ENCODE measurements around the gene NFIA. TPM values are rescaled to one million over a fixed set of nuclear protein-coding genes. Genes with fewer than 3 reads are reported as not detected.

Gene NFIA
- total and polyA plus RNA-seq, 9 of the 15 experiments (the other 6 are each of a cell fraction or from before 2014, with no cell fraction given) = 5.3 to 24.9 (median 9.8) TPM

- TF ChIP-seq ZNF280B (CRISPR knock-in tag; IDR thresholded peaks at IDR 0.05) = no peak
- no peak for TF ChIP-seq TCF15 (CRISPR knock-in tag; IDR thresholded peaks at IDR 0.05)
Observed at GRCh38 chr1:61301824-61302657, 219.7 kb downstream of the NFIA start (continued).

- no peak overlapping the region for H3K9ac ChIP-seq (ENCODE audit: insufficient read depth in 1 of 2, low read depth in 2 of 2, low read length in 2 of 2)
- no peaks in the 10 kb centered on the region for H3K9me1 ChIP-seq (ENCODE audit: control insufficient read depth, insufficient read depth, low read length)
- no peak overlapping the region for H2AFZ ChIP-seq (ENCODE audit: low read depth, low read length)
- CTCF ChIA-PET (ENCODE audit: low intra/inter-chr PET ratio) = no interaction called here
- H3K4me2 ChIP-seq (ENCODE audit: insufficient read depth, low read length) = no peak overlapping the region
- no peak for ATAC-seq
- no peak for DNase-seq (ENCODE audit: extremely low read depth in 1 of 4, low spot score in 3 of 4)
- no peaks in the 10 kb centered on the region for H3K27me3 ChIP-seq (ENCODE audit: control insufficient read depth in 2 of 2, insufficient read depth in 2 of 2, low read length in 2 of 2)
- no peak overlapping the region for H3K4me3 ChIP-seq
- intact Hi-C loops (cut with micrococcal nuclease) = no loop called here
- in situ Hi-C loops (cut with MboI) = no loop called here
- no peak overlapping the region for H3K27ac ChIP-seq (ENCODE audit: extremely low read depth, low read depth, low read length)
- POLR2A ChIA-PET = interaction anchor here (2.1 kb wide), 1 partner anchor 7 kb away, joined by 4 read pairs; no protein-coding TSS in a partner anchor
- BruUV-seq (replicated peaks) = no TSS peak
- H3K36me3 ChIP-seq (ENCODE audit: control insufficient read depth, insufficient read depth, low read length) = peaks cover 8% of the 10 kb centered on the region; the same call in 2 of the 3 replicates
- H3K79me2 ChIP-seq (ENCODE audit: control insufficient read depth, insufficient read depth, low read length) = peaks cover 8% of the 10 kb centered on the region; the same call in 1 of the 3 replicates
- no peak for FAIRE-seq
- H3K9me3 ChIP-seq (replicated peaks; ENCODE audit: control insufficient read depth, insufficient read depth, low read depth, low read length) = no peaks in the 10 kb centered on the region
- peaks cover 0 to 6% of the 10 kb centered on the region in 2 experiments; a peak in 2 of 5 replicates for H3K4me1 ChIP-seq (replicated peaks in 1 of 2; ENCODE audit: control insufficient read depth in 2 of 2, insufficient read depth in 2 of 2, low read length in 2 of 2)
- H4K20me1 ChIP-seq (replicated peaks; ENCODE audit: control insufficient read depth, insufficient read depth, low read length) = no peaks in the 10 kb centered on the region
- WGBS (ENCODE audit: insufficient coverage, low coverage, missing lambda C conversion rate) = 70% methylated on average over 3 of the region's 3 CpGs
- TF ChIP-seq ZBTB33 (CRISPR knock-in tag; IDR thresholded peaks at IDR 0.05) (no peak), ZKSCAN1 (IDR thresholded peaks at IDR 0.05; ENCODE audit: low read depth, low read length) (no peak), TRIM24 (IDR thresholded peaks at IDR 0.05) (no peak), ZNF398 (CRISPR knock-in tag; IDR thresholded peaks at IDR 0.05) (no peak), NFE2 (IDR thresholded peaks at IDR 0.05; ENCODE audit: low read depth) (no peak), MITF (IDR thresholded peaks at IDR 0.05) (no peak), ZNF41 (CRISPR knock-in tag; conservative IDR thresholded peaks at IDR 0.05) (no peak), ZNF445 (CRISPR knock-in tag; IDR thresholded peaks at IDR 0.05; ENCODE audit: low read depth) (no peak), TBP (optimal IDR thresholded peaks at IDR 0.05; ENCODE audit: low read depth, low read length) (no peak)
Observed at GRCh38 chr1:61307422-61308142, 225.2 kb downstream of the NFIA start.
